ENCODE measurements around the gene TCF23.
"Not testable (repeated sequence)": the region's sequence is repeated elsewhere in the genome, so short reads cannot be mapped to it uniquely, and the experiment has no call there.

The TCF23 gene

GRCh38 chr2:27109083-27109482, 39.7 kb upstream of the TCF23 start:
- no peak overlapping the region for H3K27ac ChIP-seq
- ChIA-PET POLR2A (ENCODE audit: low non-redundant PET) (interaction anchor here (0.6 kb wide), 1 partner anchor 215 kb away, joined by 3 read pairs; no protein-coding TSS in a partner anchor), CTCF (no interaction called here)
- no peak for TF ChIP-seq CTCF (conservative IDR thresholded peaks at IDR 0.05; ENCODE audit: low read depth)
- DNase-seq (ENCODE audit: low spot score), result no peak

- ChIA-PET CTCF (interaction anchor here (0.7 kb wide), 1 partner anchor 23 kb away, joined by 3 read pairs; no protein-coding TSS in a partner anchor), POLR2A (ENCODE audit: low non-redundant PET) (interaction anchor here (0.6 kb wide), 1 partner anchor 34 kb away, joined by 3 read pairs; no protein-coding TSS in a partner anchor)
- not testable (repeated sequence) for DNase-seq (ENCODE audit: low spot score); H3K27ac ChIP-seq
Measured at GRCh38 chr2:27110603-27111352, 38.0 kb upstream of the TCF23 start.

GRCh38 chr2:27111392-27112078, 37.3 kb upstream of the TCF23 start:
- DNase-seq (ENCODE audit: low spot score); H3K27ac ChIP-seq; POLR2A ChIA-PET (ENCODE audit: low non-redundant PET): not testable (repeated sequence)
- CTCF ChIA-PET, result interaction anchor here (0.7 kb wide), 1 partner anchor 24 kb away, joined by 3 read pairs; no protein-coding TSS in a partner anchor

- no peak overlapping the region for H3K27ac ChIP-seq
- no peak for TF ChIP-seq CTCF (conservative IDR thresholded peaks at IDR 0.05; ENCODE audit: low read depth)
- no peak for DNase-seq (ENCODE audit: low spot score)
- ChIA-PET POLR2A (ENCODE audit: low non-redundant PET) (no interaction called here), CTCF (no interaction called here)
Measured at GRCh38 chr2:27115519-27115918, 33.3 kb upstream of the TCF23 start.

GRCh38 chr2:27117995-27118524, 30.7 kb upstream of the TCF23 start:
- no peak overlapping the region for H3K27ac ChIP-seq
- ChIA-PET POLR2A (ENCODE audit: low non-redundant PET) (no interaction called here), CTCF (interaction anchor here (0.6 to 1.0 kb wide), 3 partner anchors 37 to 185 kb away, joined by 4 to 5 read pairs (median 4); no protein-coding TSS in a partner anchor)
- no peak for DNase-seq (ENCODE audit: low spot score)
- TF ChIP-seq CTCF (conservative IDR thresholded peaks at IDR 0.05; ENCODE audit: low read depth), result no peak

- CTCF ChIA-PET, result interaction anchor here (0.6 to 1.0 kb wide), 3 partner anchors 37 to 185 kb away, joined by 4 to 5 read pairs (median 4); no protein-coding TSS in a partner anchor
- no peak for TF ChIP-seq CTCF (conservative IDR thresholded peaks at IDR 0.05; ENCODE audit: low read depth)
- POLR2A ChIA-PET (ENCODE audit: low non-redundant PET), result no interaction called here
- peak; percentile 25 for DNase-seq (ENCODE audit: low spot score)
- H3K27ac ChIP-seq, result no peak within 1 kb of the TSS
Measured at GRCh38 chr2:27118525-27119329, 30.1 kb upstream of the TCF23 start, which contains the start of gene CGREF1. TSS of gene CGREF1 (minus strand) at chr2:27119128. CDS start at chr2:27104366, 14,762 bp downstream.

GRCh38 chr2:27119330-27119670, 29.5 kb upstream of the TCF23 start:
- H3K27ac ChIP-seq; CTCF ChIA-PET; DNase-seq (ENCODE audit: low spot score); POLR2A ChIA-PET (ENCODE audit: low non-redundant PET): not testable (repeated sequence)
